Endodermal cell (in vitro differentiated cells): ENCODE results near the gene TCF7. TPM values are rescaled to one million over a fixed set of nuclear protein-coding genes. Genes with fewer than 3 reads are reported as not detected.

Experiments used
- DNase-seq: peaks from one replicate; pipeline ENCODE4 v3.0.0-alpha.2; 2017
- H3K27ac ChIP-seq: 2 replicates; pipeline ENCODE4 v1.5.1; 2013; ENCODE audit warnings: mild to moderate bottlenecking, low read depth, low read length, moderate library complexity
- H3K27me3 ChIP-seq: 2 replicates; pipeline ENCODE4 v1.6.1; 2013; ENCODE audit warnings: mild to moderate bottlenecking, low read length, moderate library complexity; ENCODE audit not compliant: insufficient read depth, control insufficient read depth, poor library complexity, severe bottlenecking
- H3K36me3 ChIP-seq: 2 replicates; pipeline ENCODE4 v1.7.0; 2013; ENCODE audit warnings: mild to moderate bottlenecking, low read length, moderate library complexity; ENCODE audit not compliant: control insufficient read depth, insufficient read depth
- H3K4me1 ChIP-seq: one replicate; pipeline ENCODE4 v1.7.0; 2013; ENCODE audit warnings: low read length; ENCODE audit not compliant: control insufficient read depth, insufficient read depth
- H3K4me3 ChIP-seq: 2 replicates; pipeline ENCODE4 v1.5.1; 2013; ENCODE audit warnings: mild to moderate bottlenecking, low read length, moderate library complexity
- H3K9ac ChIP-seq: 2 replicates; pipeline ENCODE4 v1.6.1; 2013; ENCODE audit warnings: mild to moderate bottlenecking, low read length, moderate library complexity; ENCODE audit not compliant: poor library complexity, severe bottlenecking; ENCODE audit errors: extremely low read depth
- H3K9me3 ChIP-seq: 2 replicates; pipeline ENCODE4 v1.6.1; 2013; ENCODE audit warnings: mild to moderate bottlenecking, low read length, moderate library complexity; ENCODE audit not compliant: control insufficient read depth
- H3K27ac Mint-ChIP-seq: 2 replicates; pipeline ENCODE4 v1.8.0; 2020; ENCODE audit warnings: mixed read lengths
- H3K27me3 Mint-ChIP-seq: 2 replicates; pipeline ENCODE4 v1.8.0; 2021; ENCODE audit warnings: mild to moderate bottlenecking, mixed read lengths; ENCODE audit not compliant: insufficient read depth
- H3K36me3 Mint-ChIP-seq: 2 replicates; pipeline ENCODE4 v1.8.0; 2020; ENCODE audit warnings: low read depth, mixed read lengths
- H3K4me1 Mint-ChIP-seq: 2 replicates; pipeline ENCODE4 v1.8.0; 2020; ENCODE audit warnings: mixed read lengths
- H3K4me3 Mint-ChIP-seq: 2 replicates; pipeline ENCODE4 v1.8.0; 2020; ENCODE audit warnings: mild to moderate bottlenecking, moderate library complexity, mixed read lengths
- H3K9me3 Mint-ChIP-seq: 2 replicates; pipeline ENCODE4 v1.8.0; 2020; ENCODE audit warnings: mild to moderate bottlenecking, mixed read lengths
- CTCF ChIP-seq: fragments of 200-600 bp; sonication (generic); conservative IDR thresholded peaks from 2 replicates; pipeline ENCODE4 v1.5.0; 2021; ENCODE audit warnings: antibody characterized with exemption, mild to moderate bottlenecking
- WGBS, 2 experiments: methylation state at CpG; one replicate each; pipeline versions ENCODE4 v1.1.5 to v1.1.7; 2013; ENCODE audit warnings: missing lambda C conversion rate in 2 of 2, mixed read lengths in 1 of 2; ENCODE audit not compliant: insufficient coverage in 1 of 2, insufficient read length in 1 of 2; 5-methylcytosine and 5-hydroxymethylcytosine counted together
- total RNA-seq, 2 donors: library from RNA; stranded (reverse); fragmentation: NEBNext Ultra II Directional in 1 of 2; extraction: Animal tissue kit (Norgen Biotek cat#: 25700) in 1 of 2; gene quantifications; 2 replicates in 1 of 2; 3 replicates in 1 of 2; pipeline ENCODE4 v1.2.1, GENCODE V29; 2021

Gene TCF7
- total RNA-seq, 2 donors from 2014 or later = 14.9 to 19.4 TPM

DNA sequence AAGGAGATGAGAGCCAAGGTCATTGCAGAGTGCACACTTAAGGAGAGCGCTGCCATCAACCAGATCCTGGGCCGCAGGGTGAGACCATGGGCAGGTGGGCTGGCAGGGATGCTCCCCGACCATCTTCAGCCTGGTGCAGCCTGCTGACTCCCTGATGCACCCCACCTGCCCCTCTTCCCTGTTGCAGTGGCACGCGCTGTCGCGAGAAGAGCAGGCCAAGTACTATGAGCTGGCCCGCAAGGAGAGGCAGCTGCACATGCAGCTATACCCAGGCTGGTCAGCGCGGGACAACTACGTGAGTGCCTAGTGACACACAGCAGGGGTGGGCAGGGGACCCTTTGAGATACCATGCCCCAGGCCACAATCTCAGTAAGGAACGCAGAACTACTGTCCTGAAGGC, 28.3 kb downstream of the TCF7 start:
- TF ChIP-seq CTCF = no peak
- H3K27me3 ChIP-seq = no peaks in the 10 kb centered on the region
- no peak overlapping the region for H3K27ac ChIP-seq
- no peaks in the 10 kb centered on the region for H3K27me3 Mint-ChIP-seq
- H3K9me3 Mint-ChIP-seq = no peaks in the 10 kb centered on the region
- no peaks in the 10 kb centered on the region for H3K9me3 ChIP-seq
- WGBS, 2 experiments = 89 to 97% methylated on average over 3 to 12 of the region's 12 CpGs
- H3K9ac ChIP-seq = no peak overlapping the region
- DNase-seq = peak; percentile 41
- no peak overlapping the region for H3K27ac Mint-ChIP-seq
- no peak overlapping the region for H3K4me3 Mint-ChIP-seq
- H3K36me3 ChIP-seq = peaks cover 82% of the 10 kb centered on the region
- H3K4me3 ChIP-seq = no peak overlapping the region
- H3K4me1 ChIP-seq = no peaks in the 10 kb centered on the region
- no peaks in the 10 kb centered on the region for H3K4me1 Mint-ChIP-seq
- peaks cover 52% of the 10 kb centered on the region for H3K36me3 Mint-ChIP-seq

DNA sequence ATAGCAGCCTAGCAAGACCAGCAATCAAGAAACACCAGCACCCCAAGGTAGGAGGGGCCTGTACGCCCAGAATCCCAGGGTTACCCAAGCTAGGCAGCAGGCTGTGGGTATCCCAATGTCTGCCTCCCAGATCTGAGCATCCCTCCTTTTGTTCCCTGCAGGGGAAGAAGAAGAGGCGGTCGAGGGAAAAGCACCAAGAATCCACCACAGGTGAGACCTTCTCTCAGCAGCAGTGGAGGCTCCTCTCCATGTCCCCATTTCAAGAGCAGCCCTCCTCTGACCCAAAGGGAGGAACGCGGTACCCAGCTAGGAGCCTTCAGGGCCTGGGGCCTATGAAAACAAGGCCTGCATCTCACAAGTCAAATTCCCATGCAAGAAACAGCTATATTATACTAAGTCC, 28.9 kb downstream of the TCF7 start:
- Histone ChIP-seq H3K9ac (no peak overlapping the region), H3K9me3 (no peaks in the 10 kb centered on the region), H3K4me1 (no peaks in the 10 kb centered on the region), H3K4me3 (no peak overlapping the region), H3K27me3 (no peaks in the 10 kb centered on the region), H3K27ac (no peak overlapping the region), H3K36me3 (peaks cover 86% of the 10 kb centered on the region)
- H3K4me1 Mint-ChIP-seq = no peaks in the 10 kb centered on the region
- WGBS, 2 experiments = 96 to 100% methylated on average over 1 to 5 of the region's 5 CpGs
- H3K4me3 Mint-ChIP-seq = no peak overlapping the region
- no peak overlapping the region for H3K27ac Mint-ChIP-seq
- H3K36me3 Mint-ChIP-seq = peaks cover 56% of the 10 kb centered on the region
- no peaks in the 10 kb centered on the region for H3K27me3 Mint-ChIP-seq
- no peak for DNase-seq
- no peak for TF ChIP-seq CTCF
- no peaks in the 10 kb centered on the region for H3K9me3 Mint-ChIP-seq

DNA sequence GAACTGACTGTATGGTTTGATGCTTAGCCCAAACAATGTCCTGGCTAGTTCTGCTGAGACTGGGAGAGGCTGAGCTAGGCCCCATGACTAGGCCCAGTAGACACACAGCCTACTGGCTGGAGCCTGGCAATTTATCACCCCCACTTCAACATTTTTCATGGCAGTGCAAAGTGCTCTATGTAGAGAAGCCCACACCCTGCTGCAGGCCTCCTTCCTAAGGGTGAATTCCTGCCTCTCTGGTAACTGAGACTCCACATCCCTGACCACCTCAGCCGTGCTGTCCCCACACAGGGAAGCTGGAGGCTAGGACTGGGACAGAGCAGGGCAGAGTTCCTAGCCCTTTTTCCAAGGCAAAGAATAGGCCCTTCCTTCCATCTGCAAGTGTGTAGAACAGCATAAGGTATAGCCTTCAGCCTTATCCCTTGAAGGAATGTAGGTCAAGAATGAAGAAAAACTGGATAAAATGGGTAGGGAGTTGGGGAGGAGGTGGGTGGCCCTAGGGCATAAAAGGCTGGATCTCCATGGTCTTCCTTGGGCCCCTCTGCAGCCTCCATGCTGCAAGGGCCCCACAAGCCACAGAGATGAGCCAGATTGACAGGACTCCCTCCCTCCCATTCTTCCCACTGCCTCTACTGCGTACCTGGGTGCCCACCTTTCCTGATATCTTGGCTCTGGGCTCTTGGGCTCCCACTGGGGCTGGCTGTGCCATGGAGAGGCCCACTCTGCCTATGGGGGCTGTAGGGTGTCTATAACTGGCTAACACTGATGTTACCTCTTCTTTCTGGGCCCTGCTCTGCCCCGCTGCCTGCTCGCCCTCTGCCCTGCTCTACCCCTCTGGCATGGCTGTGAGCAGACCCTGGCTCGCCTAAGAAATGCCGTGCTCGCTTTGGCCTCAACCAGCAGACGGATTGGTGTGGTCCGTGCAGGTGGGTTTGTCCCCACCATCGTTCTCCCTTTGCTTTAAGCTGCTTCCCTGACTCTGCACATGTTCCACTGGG, 29.8 kb downstream of the TCF7 start:
- TF ChIP-seq CTCF = no peak
- H3K27me3 Mint-ChIP-seq = no peaks in the 10 kb centered on the region

More for the DNA sequence above, 29.8 kb downstream of the TCF7 start:
- no peak overlapping the region for H3K4me3 Mint-ChIP-seq
- Histone ChIP-seq H3K9ac (no peak overlapping the region), H3K27me3 (no peaks in the 10 kb centered on the region), H3K4me3 (no peak overlapping the region), H3K4me1 (no peaks in the 10 kb centered on the region), H3K9me3 (no peaks in the 10 kb centered on the region), H3K27ac (no peak overlapping the region), H3K36me3 (peaks cover 84% of the 10 kb centered on the region)
- H3K36me3 Mint-ChIP-seq = peaks cover 62% of the 10 kb centered on the region
- DNase-seq = no peak
- H3K27ac Mint-ChIP-seq = no peak overlapping the region
- WGBS, 2 experiments = 92 to 94% methylated on average over 6 to 10 of the region's 10 CpGs
- H3K9me3 Mint-ChIP-seq = no peaks in the 10 kb centered on the region
- no peaks in the 10 kb centered on the region for H3K4me1 Mint-ChIP-seq
